DMS 273 (cell line): Measurements from ENCODE around the gene ICA1.

Experiments used
- DNase-seq: peaks from one replicate; lab custom pipeline; 2025; ENCODE audit not compliant: unreplicated experiment; lab: John Stamatoyannopoulos, UW

Gene ICA1

GRCh38 chr7:8135417-8135816 lies 126.5 kb downstream of the ICA1 start:
- no peak for DNase-seq

GRCh38 chr7:8134089-8134733 lies 127.8 kb downstream of the ICA1 start:
- no peak for DNase-seq

- DNase-seq = no peak
Measured at GRCh38 chr7:8133188-8133848, 128.6 kb downstream of the ICA1 start.

- no peak for DNase-seq
Measured at GRCh38 chr7:8131694-8132605, 130.0 kb downstream of the ICA1 start.

GRCh38 chr7:8130663-8131062 lies 131.3 kb downstream of the ICA1 start:
- DNase-seq = no peak

GRCh38 chr7:8129318-8129659 lies 132.7 kb downstream of the ICA1 start:
- DNase-seq = no peak

GRCh38 chr7:8128449-8129317 lies 133.3 kb downstream of the ICA1 start:
- no peak for DNase-seq

- no peak for DNase-seq
Measured at GRCh38 chr7:8126601-8127167, 135.3 kb downstream of the ICA1 start.

GRCh38 chr7:8125680-8126444 lies 136.1 kb downstream of the ICA1 start:
- no peak for DNase-seq

GRCh38 chr7:8121243-8121642 lies 140.7 kb downstream of the ICA1 start:
- no peak for DNase-seq

GRCh38 chr7:8120390-8121058 lies 141.4 kb downstream of the ICA1 start:
- no peak for DNase-seq

GRCh38 chr7:8119262-8119661 lies 142.7 kb downstream of the ICA1 start:
- no peak for DNase-seq

- no peak for DNase-seq
Measured at GRCh38 chr7:8117195-8117594, 144.8 kb downstream of the ICA1 start.

- no peak for DNase-seq
Measured at GRCh38 chr7:8115547-8116402, 146.2 kb downstream of the ICA1 start.

- DNase-seq = no peak
Measured at GRCh38 chr7:8114175-8114574, 147.8 kb downstream of the ICA1 start.

GRCh38 chr7:8113184-8113583 lies 148.8 kb downstream of the ICA1 start:
- no peak for DNase-seq

- no peak for DNase-seq
Measured at GRCh38 chr7:8112685-8113084, 149.3 kb downstream of the ICA1 start.

GRCh38 chr7:8111282-8111960 lies 150.5 kb downstream of the ICA1 start:
- DNase-seq = no peak
